Measurements from ENCODE around the gene FOXJ3. TPM values are rescaled to one million over a fixed set of nuclear protein-coding genes. Genes with fewer than 3 reads are reported as not detected.

The FOXJ3 gene
- total and polyA plus RNA-seq, 2 of the 8 experiments (the other 6 are each of a cell fraction or from before 2014, with no cell fraction given) = 48.6 to 51.9 TPM

GRCh38 chr1:42153624-42154023 lies 181.4 kb downstream of the FOXJ3 start:
- Histone ChIP-seq H4K91ac (replicated peaks; ENCODE audit: insufficient read length, low read length) (no peak overlapping the region), H3K79me2 (ENCODE audit: control insufficient read depth in 1 of 2, insufficient read depth in 2 of 2, low read length in 2 of 2) (no peaks in the 10 kb centered on the region), H3K36me3 (ENCODE audit: control insufficient read depth in 2 of 4, insufficient read depth in 4 of 4, low read length in 3 of 4) (no peaks in the 10 kb centered on the region), H2BK15ac (ENCODE audit: low read length) (no peak overlapping the region), H2BK120ac (replicated peaks; ENCODE audit: low read depth, low read length) (no peak overlapping the region), H3K56ac (replicated peaks; ENCODE audit: insufficient read length, low read depth, low read length) (no peak overlapping the region), H3K4me1 (replicated peaks in 1 of 4; ENCODE audit: control insufficient read depth in 3 of 4, insufficient read depth in 4 of 4, low read length in 3 of 4) (no peaks in the 10 kb centered on the region), H4K20me1 (replicated peaks in 1 of 2; ENCODE audit: control insufficient read depth in 1 of 2, insufficient read depth in 2 of 2, low read length in 2 of 2) (no peaks in the 10 kb centered on the region), H3K4me3 (ENCODE audit: extremely low read depth in 1 of 4, insufficient read depth in 2 of 4, low read depth in 3 of 4, low read length in 4 of 4) (no peak overlapping the region), H3K18ac (ENCODE audit: extremely low read depth, low read length) (no peak overlapping the region), H3K27me3 (replicated peaks in 1 of 4; ENCODE audit: control insufficient read depth in 3 of 4, extremely low read depth in 1 of 4, insufficient read depth in 3 of 4, low read length in 3 of 4) (no peaks in the 10 kb centered on the region), H3K9me3 (ENCODE audit: insufficient read depth in 2 of 2, low read depth in 1 of 2, low read length in 1 of 2) (no peaks in the 10 kb centered on the region), H3K23me2 (ENCODE audit: low read depth, low read length) (no peaks in the 10 kb centered on the region; the same call in 1 of the 2 replicates), H3K27ac (ENCODE audit: low read depth, low read length) (no peak overlapping the region), H2BK12ac (ENCODE audit: low read depth, low read length) (no peak overlapping the region), H2BK5ac (ENCODE audit: low read depth, low read length) (no peak overlapping the region), H2AK5ac (ENCODE audit: low read depth, low read length) (no peak overlapping the region), H3K79me1 (ENCODE audit: low read depth, low read length) (no peaks in the 10 kb centered on the region), H4K5ac (ENCODE audit: insufficient read length, low read depth, low read length) (no peak overlapping the region), H2BK20ac (ENCODE audit: low read length) (no peak overlapping the region), H3K4ac (replicated peaks; ENCODE audit: insufficient read length, low read depth, low read length) (no peak overlapping the region), H3K14ac (ENCODE audit: insufficient read length) (no peak overlapping the region), H3K23ac (ENCODE audit: insufficient read length) (no peak overlapping the region), H3K9ac (replicated peaks in 1 of 4; ENCODE audit: extremely low read depth in 1 of 4, low read depth in 3 of 4, low read length in 3 of 4) (no peak overlapping the region), H4K8ac (ENCODE audit: extremely low read depth, insufficient read depth, low read length) (peak overlapping the region; percentile 19; the same call in 1 of the 2 replicates), H2AFZ (ENCODE audit: low read length) (no peak overlapping the region), H3K4me2 (ENCODE audit: insufficient read depth in 1 of 2, low read depth in 2 of 2, low read length in 2 of 2) (no peak overlapping the region)
- FAIRE-seq (no peak), DNase-seq (ENCODE audit: low read depth in 1 of 2, low spot score in 2 of 2) (no peak)
- ChIA-PET POLR2A (ENCODE audit: partially characterized antibody) (interaction anchor here (0.8 kb wide), 1 partner anchor 44 kb away, joined by 3 read pairs; no protein-coding TSS in a partner anchor), CTCF (ENCODE audit: partially characterized antibody) (interaction anchor here (0.6 to 1.3 kb wide), 2 partner anchors 20 to 234 kb away, joined by 3 to 6 read pairs; no protein-coding TSS in a partner anchor)
- WGBS, 2 experiments (ENCODE audit: extremely low coverage in 1 of 2, insufficient coverage in 1 of 2, insufficient read length in 1 of 2, insufficient replicate concordance in 2 of 2, low coverage in 1 of 2, low lambda C conversion rate in 2 of 2, missing lambda C conversion rate in 1 of 2) = 91% methylated on average over 6 of the region's 6 CpGs; no CpG with 5 or more reads in 1 of the 2 experiments
- no peak for TF ChIP-seq SIRT6 (IDR thresholded peaks at IDR 0.05; ENCODE audit: low read length)
- no peak for TF ChIP-seq BACH1 (IDR thresholded peaks at IDR 0.05; ENCODE audit: low read length)

Data from H1 (cell line).